ENCODE results near the gene KRTAP19-3. TPM values are rescaled to one million over a fixed set of nuclear protein-coding genes. Genes with fewer than 3 reads are reported as not detected.

Gene KRTAP19-3
- total and polyA plus RNA-seq, 2 of the 8 experiments (the other 6 are each of a cell fraction or from before 2014, with no cell fraction given) = not detected

- 0 out of 2 replicates have a peak overlapping the region, but pooled peaks have one; percentile 81 for H2AFZ ChIP-seq (ENCODE audit: low read length)
- 43% methylated on average over 3 of the region's 3 CpGs; no CpG with 5 or more reads in 1 of the 2 experiments for WGBS, 2 experiments (ENCODE audit: extremely low coverage in 1 of 2, insufficient coverage in 1 of 2, insufficient read length in 1 of 2, insufficient replicate concordance in 2 of 2, low coverage in 1 of 2, low lambda C conversion rate in 2 of 2, missing lambda C conversion rate in 1 of 2)
- TF ChIP-seq TEAD4 (IDR thresholded peaks at IDR 0.05; ENCODE audit: low read depth, low read length) = no peak
- no peak for TF ChIP-seq POLR2A (IDR thresholded peaks at IDR 0.05; ENCODE audit: control extremely low read depth in 1 of 2, low read depth in 2 of 2, low read length in 2 of 2)
- peak; percentile 88 for TF ChIP-seq MAFK (IDR thresholded peaks at IDR 0.05; ENCODE audit: low read depth, low read length)
- TF ChIP-seq CBX8 (IDR thresholded peaks at IDR 0.05; ENCODE audit: borderline replicate concordance, low read depth, low read length) = no peak
- no peak for TF ChIP-seq GABPA (IDR thresholded peaks at IDR 0.05; ENCODE audit: borderline replicate concordance, insufficient read depth, low read length)
Measured at GRCh38 chr21:30463713-30464112, 28.1 kb downstream of the KRTAP19-3 start.

More at GRCh38 chr21:30463713-30464112, 28.1 kb downstream of the KRTAP19-3 start:
- H3K4ac ChIP-seq (replicated peaks; ENCODE audit: insufficient read length, low read depth, low read length) = no peak overlapping the region
- DNase-seq (ENCODE audit: low read depth in 1 of 2, low spot score in 2 of 2) = no peak
- no peak overlapping the region for H2AK5ac ChIP-seq (ENCODE audit: low read depth, low read length)
- FAIRE-seq = peak; percentile 69
- H3K18ac ChIP-seq (ENCODE audit: extremely low read depth, low read length) = no peak overlapping the region
- H2BK20ac ChIP-seq (ENCODE audit: low read length) = no peak overlapping the region
- ChIA-PET CTCF (ENCODE audit: partially characterized antibody) (interaction anchor here (0.5 to 2.1 kb wide), 32 partner anchors 9 to 813 kb away, joined by 3 to 21 read pairs (median 4); partner anchors contain the start of genes KRTAP21-3 and KRTAP27-1), POLR2A (ENCODE audit: partially characterized antibody) (no interaction called here)
- no peaks in the 10 kb centered on the region for H3K27me3 ChIP-seq (replicated peaks in 1 of 4; ENCODE audit: control insufficient read depth in 3 of 4, extremely low read depth in 1 of 4, insufficient read depth in 3 of 4, low read length in 3 of 4)
- no peak overlapping the region for H3K27ac ChIP-seq (ENCODE audit: low read depth, low read length)
- no peak overlapping the region for H3K23ac ChIP-seq (ENCODE audit: insufficient read length)
- no peak overlapping the region for H4K5ac ChIP-seq (ENCODE audit: insufficient read length, low read depth, low read length)
- no peak overlapping the region for H4K91ac ChIP-seq (replicated peaks; ENCODE audit: insufficient read length, low read length)
- H3K4me2 ChIP-seq (ENCODE audit: insufficient read depth in 1 of 2, low read depth in 2 of 2, low read length in 2 of 2) = no peak overlapping the region
- no peak overlapping the region for H2BK15ac ChIP-seq (ENCODE audit: low read length)
- H3K79me1 ChIP-seq (ENCODE audit: low read depth, low read length) = no peaks in the 10 kb centered on the region
- H4K20me1 ChIP-seq (replicated peaks in 1 of 2; ENCODE audit: control insufficient read depth in 1 of 2, insufficient read depth in 2 of 2, low read length in 2 of 2) = no peaks in the 10 kb centered on the region
- H2BK120ac ChIP-seq (replicated peaks; ENCODE audit: low read depth, low read length) = no peak overlapping the region
- no peaks in the 10 kb centered on the region for H3K79me2 ChIP-seq (ENCODE audit: control insufficient read depth in 1 of 2, insufficient read depth in 2 of 2, low read length in 2 of 2)
- H3K14ac ChIP-seq (ENCODE audit: insufficient read length) = no peak overlapping the region
- no peak overlapping the region for H4K8ac ChIP-seq (ENCODE audit: extremely low read depth, insufficient read depth, low read length)
- H3K9me3 ChIP-seq (ENCODE audit: insufficient read depth in 2 of 2, low read depth in 1 of 2, low read length in 1 of 2) = no peaks in the 10 kb centered on the region
- H3K36me3 ChIP-seq (ENCODE audit: control insufficient read depth in 2 of 4, insufficient read depth in 4 of 4, low read length in 3 of 4) = no peaks in the 10 kb centered on the region
- H3K9ac ChIP-seq (replicated peaks in 1 of 4; ENCODE audit: extremely low read depth in 1 of 4, low read depth in 3 of 4, low read length in 3 of 4) = no peak overlapping the region
- no peak overlapping the region for H2BK12ac ChIP-seq (ENCODE audit: low read depth, low read length)
- H3K4me3 ChIP-seq (ENCODE audit: extremely low read depth in 1 of 4, insufficient read depth in 2 of 4, low read depth in 3 of 4, low read length in 4 of 4) = no peak overlapping the region
- no peak overlapping the region for H3K56ac ChIP-seq (replicated peaks; ENCODE audit: insufficient read length, low read depth, low read length)
- H3K23me2 ChIP-seq (ENCODE audit: low read depth, low read length) = no peaks in the 10 kb centered on the region
- H2BK5ac ChIP-seq (ENCODE audit: low read depth, low read length) = no peak overlapping the region
- H3K4me1 ChIP-seq (replicated peaks in 1 of 4; ENCODE audit: control insufficient read depth in 3 of 4, insufficient read depth in 4 of 4, low read length in 3 of 4) = no peaks in the 10 kb centered on the region

Measured in H1 (cell line).